HG03457 (cell line): ENCODE measurements around the gene PDE12.

Experiments used
- ATAC-seq: cut with Tn5 transposase; IDR thresholded peaks from one replicate; pipeline ENCODE4 v1.9.1; 2021; ENCODE audit warnings: moderate number of reproducible peaks; ENCODE audit not compliant: unreplicated experiment

The PDE12 gene, protein sequence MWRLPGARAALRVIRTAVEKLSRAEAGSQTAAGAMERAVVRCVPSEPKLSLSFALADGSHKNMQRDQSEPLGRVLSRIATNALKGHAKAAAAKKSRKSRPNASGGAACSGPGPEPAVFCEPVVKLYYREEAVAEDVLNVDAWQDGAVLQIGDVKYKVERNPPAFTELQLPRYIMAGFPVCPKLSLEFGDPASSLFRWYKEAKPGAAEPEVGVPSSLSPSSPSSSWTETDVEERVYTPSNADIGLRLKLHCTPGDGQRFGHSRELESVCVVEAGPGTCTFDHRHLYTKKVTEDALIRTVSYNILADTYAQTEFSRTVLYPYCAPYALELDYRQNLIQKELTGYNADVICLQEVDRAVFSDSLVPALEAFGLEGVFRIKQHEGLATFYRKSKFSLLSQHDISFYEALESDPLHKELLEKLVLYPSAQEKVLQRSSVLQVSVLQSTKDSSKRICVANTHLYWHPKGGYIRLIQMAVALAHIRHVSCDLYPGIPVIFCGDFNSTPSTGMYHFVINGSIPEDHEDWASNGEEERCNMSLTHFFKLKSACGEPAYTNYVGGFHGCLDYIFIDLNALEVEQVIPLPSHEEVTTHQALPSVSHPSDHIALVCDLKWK

DNA sequence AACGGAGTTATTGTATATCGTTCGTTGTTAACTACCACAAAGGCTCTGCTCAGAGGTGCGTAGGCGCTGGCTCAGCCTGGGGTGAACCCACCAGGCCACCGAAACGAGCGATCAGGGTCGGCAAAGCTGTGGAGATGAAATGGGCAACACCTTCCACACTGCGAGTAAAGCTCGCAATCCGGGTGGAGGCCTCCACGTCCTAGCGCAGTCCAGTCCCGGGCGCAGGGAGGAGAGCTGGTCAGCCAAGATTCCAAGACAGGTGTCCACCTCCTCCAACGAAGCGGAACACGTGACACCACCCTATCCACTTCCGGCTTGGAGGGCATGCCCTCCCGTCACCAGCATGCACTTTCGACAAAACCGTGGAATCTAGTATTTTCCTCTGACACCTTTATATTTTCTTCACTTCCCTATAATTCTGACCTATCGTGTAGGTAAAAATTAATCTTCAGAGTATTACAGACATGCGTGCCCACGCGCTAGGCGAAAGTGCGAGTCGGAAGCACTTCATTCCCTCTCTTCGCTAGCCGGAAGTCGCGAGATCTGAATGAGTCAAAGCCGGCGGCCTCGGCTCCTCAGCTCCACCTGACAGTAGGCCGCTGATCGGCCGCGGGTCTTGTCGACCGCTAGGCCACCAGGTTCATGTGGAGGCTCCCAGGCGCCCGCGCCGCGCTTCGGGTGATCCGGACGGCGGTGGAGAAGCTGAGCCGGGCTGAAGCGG lies at the start of gene PDE12:
Gene PDE12, plus strand, starts transcription at position 537 of the 721 bp plus-strand sequence. Its CDS starts 106 bp downstream, at position 643.
- peak; percentile 72 for ATAC-seq

DNA sequence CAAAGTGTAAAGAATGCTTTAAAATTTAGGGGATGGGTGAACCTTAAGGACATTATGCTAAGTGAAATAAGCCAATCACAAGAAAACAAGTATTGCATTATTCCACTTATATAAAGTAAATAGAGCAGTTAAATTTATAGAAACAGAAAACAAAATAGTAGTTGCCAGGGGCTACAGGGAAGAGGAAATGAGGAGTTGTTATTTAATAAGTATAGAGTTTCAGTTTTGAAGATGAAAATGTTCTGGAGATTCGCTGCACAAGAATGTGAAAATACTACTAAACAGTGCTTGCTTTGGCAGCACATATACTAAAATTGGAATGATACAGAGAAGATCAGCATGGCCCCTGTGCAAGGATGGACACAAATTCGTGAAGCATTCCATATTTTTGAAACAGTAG lies 43.9 kb upstream of the PDE12 start:
- no peak for ATAC-seq

DNA sequence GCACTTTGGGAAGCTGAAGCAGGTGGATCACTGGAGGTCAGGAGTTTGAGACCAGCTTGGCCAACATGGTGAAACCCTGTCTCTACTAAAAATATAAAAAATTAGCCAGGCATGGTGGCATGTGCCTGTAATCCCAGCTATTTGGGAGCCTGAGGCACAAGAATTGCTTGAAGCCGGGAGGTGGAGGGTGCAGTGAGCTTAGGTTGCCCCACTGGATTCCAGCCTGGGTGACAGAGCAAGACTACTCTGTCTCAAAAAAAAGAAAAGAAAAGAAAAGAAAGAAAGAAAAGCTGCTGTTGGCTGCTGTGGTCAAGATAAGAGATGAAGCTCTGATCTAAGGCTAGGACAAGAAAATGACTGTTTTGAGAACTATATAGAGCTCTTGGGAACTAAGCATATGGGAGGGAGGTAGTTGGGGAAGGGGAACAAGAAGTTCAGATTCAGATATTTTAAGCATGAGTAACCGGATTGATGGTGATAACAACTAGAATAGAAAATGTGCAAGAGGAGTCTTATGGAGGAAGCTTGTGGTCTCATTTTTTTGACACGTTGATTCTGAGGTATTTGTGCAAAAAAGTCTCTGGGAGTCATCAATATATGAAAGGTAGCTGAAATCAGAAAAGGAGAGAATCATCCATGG lies 37.7 kb upstream of the PDE12 start:
- ATAC-seq: no peak

DNA sequence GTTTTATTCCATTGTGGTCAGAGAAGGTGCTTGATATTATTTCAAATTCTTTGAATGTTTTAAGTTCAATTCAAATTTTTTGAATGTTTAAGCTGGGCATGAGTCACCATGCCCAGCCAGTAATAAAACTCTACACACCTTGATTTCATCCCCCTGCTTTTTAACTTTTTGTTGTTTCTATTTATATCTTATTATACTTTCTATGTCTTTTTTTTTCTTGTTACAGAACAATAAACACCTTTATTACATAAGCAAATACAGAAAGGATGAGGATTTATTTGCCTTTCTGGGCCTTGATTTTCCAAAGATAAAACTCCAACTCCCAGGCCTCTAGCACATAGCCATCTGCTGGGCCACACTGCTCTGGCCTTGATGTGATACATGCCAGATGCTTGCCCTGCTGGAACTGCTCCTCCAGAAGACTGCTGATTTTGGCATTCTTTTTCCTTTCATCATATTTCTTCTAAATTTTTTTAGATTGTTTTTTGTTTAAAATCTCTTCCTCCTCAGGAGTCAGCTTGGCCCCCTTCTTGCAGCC lies 25.9 kb upstream of the PDE12 start:
- ATAC-seq: no peak

DNA sequence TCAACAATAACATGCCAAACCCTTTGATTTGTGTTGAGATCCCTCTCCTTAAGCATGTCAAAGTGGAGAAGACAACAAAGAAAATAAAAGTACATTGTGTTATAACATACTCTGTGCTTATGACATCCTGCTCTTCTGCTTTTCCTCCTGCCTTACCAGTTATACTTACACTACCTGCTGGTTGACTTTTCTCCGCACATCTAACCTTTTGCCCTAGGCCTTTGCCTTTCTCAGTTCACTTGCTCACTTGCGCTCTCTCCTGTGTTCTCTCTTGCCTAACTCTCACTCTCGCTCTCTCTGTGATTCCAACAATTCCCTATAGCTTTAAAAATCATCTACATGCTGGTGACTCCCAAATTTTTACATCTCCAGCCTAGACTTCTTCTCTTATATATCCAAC lies 17.6 kb upstream of the PDE12 start:
- no peak for ATAC-seq

DNA sequence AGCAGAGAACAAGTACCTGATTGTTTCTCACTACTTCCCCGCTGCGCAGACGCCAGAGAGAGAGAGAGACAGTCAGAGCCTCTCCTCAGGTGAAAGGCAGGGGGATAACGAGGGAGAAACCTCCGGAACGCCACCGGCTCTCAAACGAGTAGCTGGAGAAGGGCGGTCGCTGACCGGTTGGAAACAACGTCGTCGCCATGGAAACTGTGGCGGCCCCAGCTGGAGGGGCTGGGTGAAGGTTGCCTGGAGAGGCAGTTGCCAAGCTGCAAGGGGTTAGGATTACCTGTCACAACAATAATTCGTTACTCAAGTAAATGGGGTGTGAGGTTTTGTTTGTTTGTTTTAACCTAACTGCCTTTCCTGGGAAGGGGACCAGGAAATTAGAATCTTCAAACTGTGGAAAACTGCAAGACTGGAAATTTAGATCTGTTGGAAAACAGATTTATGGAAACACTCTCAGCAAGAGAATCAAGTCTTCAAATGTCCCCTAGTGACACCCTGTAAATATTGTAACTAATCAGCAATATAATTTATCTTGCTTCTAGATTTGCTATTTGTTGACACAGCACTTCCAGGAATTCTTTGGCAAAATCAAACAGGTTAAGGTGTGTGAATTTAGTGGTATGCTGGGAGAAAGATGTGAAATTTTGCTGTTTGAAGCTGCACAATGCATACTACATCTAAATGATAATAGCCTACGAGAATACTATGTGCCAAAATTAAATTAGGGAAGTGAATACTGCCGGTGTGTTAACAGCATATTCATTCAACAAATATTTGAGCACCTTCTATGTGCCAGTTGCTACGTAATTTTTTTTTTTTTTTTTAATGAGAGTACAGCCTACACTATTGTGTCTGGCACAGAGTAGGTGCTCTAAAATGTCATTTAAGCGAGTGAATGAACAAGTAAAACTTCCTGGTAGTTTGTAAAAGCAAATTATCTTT lies 11.6 kb upstream of the PDE12 start, which contains the start of gene DNAH12:
Gene DNAH12, minus strand, starts transcription at position 164 of the 945 bp plus-strand sequence. CDS start 1,474 bp downstream, outside the sequence.
- ATAC-seq: no peak

DNA sequence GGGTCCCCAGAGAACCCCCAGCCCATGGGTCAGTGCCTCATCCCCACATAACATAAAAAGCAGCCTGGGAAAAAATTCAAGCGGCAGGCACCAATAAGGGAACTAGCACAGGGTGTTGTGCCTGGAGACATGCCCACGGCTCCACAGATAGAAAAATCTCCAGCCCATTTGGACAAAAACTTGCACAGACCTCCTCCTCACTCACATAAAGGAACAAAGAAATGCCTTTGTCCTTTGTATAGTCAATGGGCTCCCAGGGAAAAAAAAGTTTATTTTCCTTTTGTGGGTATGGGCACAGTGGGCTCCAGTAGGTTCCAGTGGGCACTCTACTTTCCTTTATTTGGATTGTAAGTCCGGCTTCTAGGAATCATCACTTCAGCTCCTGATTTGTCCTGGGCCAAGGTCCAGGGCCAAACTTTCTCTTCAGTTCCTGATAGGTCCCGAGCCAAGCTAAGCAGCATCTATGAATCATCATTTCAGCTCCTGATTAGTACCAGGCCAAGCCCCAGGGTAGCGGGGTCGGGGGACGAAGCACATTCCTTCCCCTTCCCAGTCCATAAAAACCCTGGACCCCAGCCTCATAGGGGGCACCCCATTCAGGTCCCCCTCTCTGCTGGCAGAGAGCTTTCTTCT lies 10.3 kb upstream of the PDE12 start:
- ATAC-seq: no peak

DNA sequence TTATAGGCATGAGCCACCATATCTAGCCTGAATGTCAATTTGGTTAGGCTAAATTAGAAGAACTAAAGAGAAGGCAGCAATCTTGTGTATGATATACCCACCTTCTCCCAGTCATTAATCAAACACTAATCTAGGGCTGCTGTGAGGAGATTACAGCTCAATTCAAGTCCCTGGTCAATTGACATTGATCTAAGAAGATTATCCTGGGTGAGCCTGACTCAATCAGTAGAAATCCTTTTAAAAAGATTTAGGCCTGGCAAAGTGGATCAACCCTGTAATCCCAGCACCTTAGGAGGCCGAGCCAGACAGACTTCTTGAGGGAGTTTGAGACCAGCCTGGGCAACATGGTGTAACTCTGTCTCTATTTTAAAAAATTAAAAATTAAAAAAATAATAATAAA lies 9.5 kb upstream of the PDE12 start:
- no peak for ATAC-seq

DNA sequence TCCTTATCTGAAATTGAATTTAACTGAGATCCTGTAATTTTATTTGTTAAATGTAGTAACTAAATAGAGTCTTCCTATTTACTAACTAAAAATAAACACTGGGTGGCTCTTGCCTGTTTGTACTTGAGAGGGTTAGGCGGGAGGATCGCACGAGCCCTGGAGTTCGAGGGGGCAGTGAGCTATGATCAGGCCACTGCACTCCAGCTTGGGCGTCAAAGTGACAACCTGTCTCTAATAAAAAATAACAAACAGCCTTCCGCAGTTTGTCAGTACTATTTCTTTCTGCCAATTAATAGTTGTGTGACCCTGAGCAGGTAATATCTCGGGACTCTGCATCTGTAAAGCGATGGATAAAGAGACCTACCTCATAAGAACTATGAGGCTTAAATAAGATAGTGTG lies 768 bp upstream of the PDE12 start:
- ATAC-seq: no peak

DNA sequence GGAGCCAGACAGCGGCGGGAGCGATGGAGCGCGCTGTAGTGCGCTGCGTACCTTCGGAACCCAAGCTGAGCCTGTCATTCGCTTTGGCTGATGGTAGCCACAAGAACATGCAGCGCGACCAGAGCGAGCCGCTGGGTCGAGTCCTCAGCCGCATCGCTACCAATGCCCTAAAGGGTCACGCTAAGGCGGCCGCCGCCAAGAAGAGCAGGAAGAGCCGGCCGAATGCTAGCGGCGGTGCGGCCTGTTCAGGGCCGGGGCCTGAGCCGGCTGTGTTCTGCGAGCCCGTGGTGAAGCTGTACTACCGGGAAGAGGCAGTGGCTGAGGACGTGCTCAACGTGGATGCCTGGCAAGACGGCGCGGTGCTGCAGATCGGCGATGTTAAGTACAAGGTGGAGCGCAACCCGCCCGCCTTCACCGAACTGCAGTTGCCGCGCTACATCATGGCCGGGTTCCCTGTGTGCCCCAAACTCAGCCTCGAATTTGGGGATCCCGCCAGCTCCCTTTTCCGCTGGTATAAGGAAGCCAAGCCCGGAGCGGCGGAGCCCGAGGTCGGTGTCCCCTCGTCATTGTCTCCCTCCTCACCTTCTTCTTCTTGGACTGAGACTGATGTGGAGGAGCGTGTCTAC lies 498 bp downstream of the PDE12 start:
- peak; percentile 19 for ATAC-seq

DNA sequence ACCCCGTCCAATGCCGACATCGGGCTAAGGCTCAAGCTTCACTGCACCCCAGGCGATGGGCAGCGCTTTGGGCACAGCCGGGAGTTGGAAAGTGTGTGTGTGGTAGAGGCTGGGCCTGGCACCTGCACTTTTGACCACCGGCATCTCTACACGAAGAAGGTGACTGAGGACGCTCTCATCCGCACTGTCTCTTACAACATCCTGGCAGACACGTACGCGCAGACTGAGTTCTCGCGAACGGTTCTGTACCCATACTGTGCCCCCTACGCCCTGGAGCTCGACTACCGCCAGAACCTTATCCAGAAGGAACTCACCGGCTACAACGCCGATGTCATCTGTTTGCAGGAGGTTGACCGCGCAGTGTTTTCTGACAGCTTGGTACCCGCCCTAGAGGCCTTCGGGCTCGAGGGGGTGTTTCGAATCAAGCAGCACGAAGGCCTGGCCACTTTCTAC lies 1.0 kb downstream of the PDE12 start:
- ATAC-seq: no peak

DNA sequence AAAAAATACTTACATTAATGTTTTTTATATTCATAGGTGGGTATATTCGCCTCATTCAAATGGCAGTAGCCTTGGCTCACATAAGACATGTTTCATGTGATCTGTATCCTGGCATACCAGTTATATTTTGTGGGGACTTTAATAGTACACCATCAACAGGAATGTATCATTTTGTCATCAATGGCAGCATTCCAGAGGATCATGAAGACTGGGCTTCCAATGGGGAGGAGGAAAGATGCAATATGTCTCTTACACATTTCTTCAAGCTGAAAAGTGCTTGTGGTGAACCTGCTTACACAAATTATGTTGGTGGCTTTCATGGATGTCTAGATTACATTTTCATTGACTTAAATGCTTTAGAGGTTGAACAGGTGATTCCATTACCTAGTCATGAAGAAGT lies 3.5 kb downstream of the PDE12 start:
- ATAC-seq: no peak

DNA sequence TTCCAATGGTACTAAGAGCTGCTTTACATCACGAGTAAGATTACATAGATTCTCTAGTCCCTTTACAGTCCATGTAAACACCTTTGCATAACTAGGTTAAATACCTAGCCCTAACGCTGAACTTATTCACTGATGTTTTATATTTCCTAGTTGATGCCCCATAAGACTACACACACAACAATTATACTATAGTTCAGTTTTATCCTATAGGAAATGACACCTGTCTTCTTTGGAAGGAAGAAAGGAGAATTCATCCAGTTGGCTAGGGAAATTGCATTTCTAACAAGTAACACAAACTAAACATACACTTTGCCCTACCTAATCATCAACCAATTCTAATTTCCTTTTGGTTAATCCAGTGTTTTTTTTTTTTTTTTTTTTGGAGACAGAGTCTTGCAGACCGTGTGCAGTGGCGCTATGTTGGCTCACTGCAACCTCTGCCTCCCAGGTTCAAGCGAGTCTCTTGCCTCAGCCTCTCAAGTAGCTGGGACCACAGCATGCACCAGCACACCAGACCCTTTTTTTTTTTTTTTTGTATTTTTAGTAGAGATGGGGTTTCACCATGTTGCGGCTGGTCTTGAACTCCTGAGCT lies 13.9 kb downstream of the PDE12 start:
- ATAC-seq: no peak

DNA sequence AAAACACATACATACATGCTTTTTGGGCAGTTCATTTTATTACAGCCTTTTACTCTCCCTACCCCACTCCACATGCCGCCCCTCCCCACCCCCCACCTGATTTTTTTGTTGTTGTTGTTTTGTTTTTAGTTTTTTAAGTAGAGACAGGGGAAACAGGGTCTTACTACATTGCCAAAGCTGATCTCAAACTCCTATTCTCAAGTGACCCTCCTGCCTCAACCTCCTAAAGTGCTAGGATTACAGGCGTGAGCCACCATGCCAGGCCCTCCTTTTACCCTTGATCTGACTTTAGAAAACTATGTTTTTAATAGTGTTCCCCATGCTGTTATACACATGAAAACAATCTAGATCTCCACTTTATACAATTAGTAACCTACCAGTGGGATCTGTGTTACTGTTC lies 14.8 kb downstream of the PDE12 start:
- ATAC-seq: no peak

DNA sequence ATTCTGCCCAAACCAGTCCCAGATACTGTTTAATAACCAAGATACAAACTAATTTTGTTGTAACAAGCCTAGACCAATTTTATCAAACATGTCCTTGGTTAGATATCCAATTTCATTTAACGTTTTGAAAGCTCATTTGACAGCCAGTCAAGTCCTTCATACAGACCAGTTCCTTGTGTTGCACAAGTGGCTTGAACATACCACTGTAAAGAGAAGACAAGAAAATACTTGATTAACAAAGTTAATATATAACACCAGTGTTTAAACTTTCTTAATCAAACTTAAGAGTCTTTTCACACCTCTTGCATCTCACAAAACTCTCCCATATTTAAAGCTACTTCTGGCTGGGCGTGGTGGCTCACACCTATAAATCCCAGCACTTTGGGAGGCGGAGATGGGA lies 16.0 kb downstream of the PDE12 start:
- no peak for ATAC-seq

DNA sequence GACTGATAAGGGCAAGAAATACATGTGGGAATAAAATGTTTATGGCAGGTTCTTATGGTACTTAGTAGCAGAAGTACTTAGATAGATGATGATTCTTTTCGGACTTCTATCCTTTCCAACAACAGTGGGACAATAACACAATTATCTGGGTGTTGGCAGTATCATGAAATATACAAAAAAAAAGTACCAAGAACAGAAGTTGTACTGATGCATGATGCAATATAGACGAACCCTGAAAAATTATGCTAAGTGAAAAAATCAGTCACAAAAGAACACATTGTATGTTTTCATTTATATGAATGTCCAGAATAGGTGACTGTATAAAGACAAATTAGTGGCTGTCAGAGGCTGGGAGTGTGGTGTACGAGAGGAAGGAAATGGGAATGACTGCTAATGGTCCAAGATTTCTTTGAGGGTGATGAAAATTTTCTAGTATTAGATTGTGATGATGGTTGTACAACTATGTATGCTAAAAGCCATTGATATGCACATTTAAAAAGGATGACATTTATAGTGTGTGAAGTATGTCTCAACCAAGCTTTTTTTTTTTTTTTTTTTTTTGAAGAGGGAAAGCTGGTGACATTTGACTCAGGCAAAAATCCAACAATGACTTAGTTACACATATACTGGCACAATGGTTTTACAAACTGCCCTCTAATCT lies 20.0 kb downstream of the PDE12 start:
- no peak for ATAC-seq

DNA sequence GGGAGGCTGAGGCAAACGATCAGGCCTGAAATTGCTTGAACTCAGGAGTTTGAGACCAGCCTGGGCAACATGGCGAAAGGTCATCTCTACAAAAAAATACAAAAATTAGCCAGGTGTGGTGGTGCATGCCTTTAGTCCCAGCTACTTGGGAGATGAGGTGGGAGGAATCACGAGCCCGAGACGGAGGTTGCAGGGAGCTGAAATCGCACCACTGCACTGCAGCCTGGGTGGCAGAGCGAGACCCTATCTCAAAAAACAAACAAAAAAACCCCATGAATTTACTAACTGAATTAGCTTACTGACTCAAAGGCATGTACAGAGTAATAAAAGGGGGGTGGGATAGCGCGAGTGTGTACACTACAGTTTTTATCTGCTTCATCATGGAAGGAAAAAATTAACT lies 21.7 kb downstream of the PDE12 start:
- ATAC-seq: no peak
